NCI-H526 (cell line): ENCODE results near the gene FOXK2.

ENCODE experiments used
- DNase-seq, 2 experiments: peaks; one replicate each; lab custom pipeline; 2025; lab: John Stamatoyannopoulos, UW

Gene FOXK2

GRCh38 chr17:82642022-82642421 lies 122.5 kb downstream of the FOXK2 start:
- no peak for DNase-seq

GRCh38 chr17:82644148-82644547 lies 124.6 kb downstream of the FOXK2 start:
- no peak for DNase-seq

GRCh38 chr17:82645516-82645915 lies 126.0 kb downstream of the FOXK2 start:
- no peak for DNase-seq

- DNase-seq = peak in 1 of 2 experiments; percentile 63
Measured at GRCh38 chr17:82647593-82648164, 128.1 kb downstream of the FOXK2 start.

GRCh38 chr17:82648165-82648668 lies 128.7 kb downstream of the FOXK2 start, which contains the start of gene WDR45B:
Gene WDR45B (minus strand): TSS chr17:82648444. CDS start chr17:82648340, 104 bp downstream.
- peak; percentile 85 to 98 for DNase-seq

- peak in 1 of 2 experiments; percentile 76 for DNase-seq
Measured at GRCh38 chr17:82648742-82649331, 129.3 kb downstream of the FOXK2 start.

GRCh38 chr17:82649501-82650261 lies 130.1 kb downstream of the FOXK2 start:
- DNase-seq = no peak

GRCh38 chr17:82650723-82651122 lies 131.2 kb downstream of the FOXK2 start:
- DNase-seq = no peak

GRCh38 chr17:82653651-82654528 lies 134.4 kb downstream of the FOXK2 start:
- no peak for DNase-seq
